Measurements from ENCODE around the gene C5orf22.

GRCh38 chr5:31523041-31523440 is 9.1 kb upstream of the C5orf22 start:
- TF ChIP-seq EZH2 (IDR thresholded peaks at IDR 0.05; ENCODE audit: borderline replicate concordance, control insufficient read depth, low read depth, low read length), result no peak
- TF ChIP-seq RAD21 (IDR thresholded peaks at IDR 0.05; ENCODE audit: insufficient read depth, low read depth, low read length), result no peak
